Umbilical cord (tissue), 2 donors: ENCODE measurements around the gene CACNG8. TPM values are rescaled to one million over a fixed set of nuclear protein-coding genes. Genes with fewer than 3 reads are reported as not detected.

Source experiments
- DNase-seq: peaks from one replicate; pipeline ENCODE4 v3.0.0-alpha.2; 2015; ENCODE audit warnings: low spot score
- total RNA-seq: library from RNA; depleted of rRNA; stranded (reverse); fragments of >200 nt; gene quantifications from one replicate; pipeline ENCODE4 v1.2.3, GENCODE V29; 2014; ENCODE audit warnings: low replicate concordance; ENCODE audit not compliant: insufficient read depth

Gene CACNG8
- total RNA-seq, 1 donor from 2014 or later = 0.24 TPM

- DNase-seq = no peak
Measured at GRCh38 chr19:53992211-53992610, 29.5 kb downstream of the CACNG8 start.

- no peak for DNase-seq
Measured at GRCh38 chr19:53992815-53993214, 30.1 kb downstream of the CACNG8 start.

- DNase-seq = no peak
Measured at GRCh38 chr19:53993448-53993847, 30.7 kb downstream of the CACNG8 start.

- DNase-seq = no peak
Measured at GRCh38 chr19:53994811-53995210, 32.1 kb downstream of the CACNG8 start.

- no peak for DNase-seq
Measured at GRCh38 chr19:53998223-53998622, 35.5 kb downstream of the CACNG8 start.

- DNase-seq = no peak
Measured at GRCh38 chr19:53999694-54000093, 37.0 kb downstream of the CACNG8 start.

GRCh38 chr19:54001496-54001895, 38.8 kb downstream of the CACNG8 start:
- no peak for DNase-seq

GRCh38 chr19:54002495-54003315, 40.0 kb downstream of the CACNG8 start:
- no peak for DNase-seq

GRCh38 chr19:54009440-54009839, 46.7 kb downstream of the CACNG8 start:
- DNase-seq = no peak

- DNase-seq = no peak
Measured at GRCh38 chr19:54010474-54010873, 47.7 kb downstream of the CACNG8 start.

GRCh38 chr19:54011507-54012211, 48.9 kb downstream of the CACNG8 start:
- DNase-seq = no peak

- DNase-seq = no peak
Measured at GRCh38 chr19:54013866-54014265, 51.1 kb downstream of the CACNG8 start.

GRCh38 chr19:54014920-54015560, 52.3 kb downstream of the CACNG8 start:
- no peak for DNase-seq

GRCh38 chr19:54017261-54017660, 54.5 kb downstream of the CACNG8 start:
- no peak for DNase-seq

- no peak for DNase-seq
Measured at GRCh38 chr19:54021363-54021762, 58.6 kb downstream of the CACNG8 start.

GRCh38 chr19:54021932-54022331, 59.2 kb downstream of the CACNG8 start:
- DNase-seq = no peak

- DNase-seq = peak; percentile 9
Measured at GRCh38 chr19:54023191-54023590, 60.5 kb downstream of the CACNG8 start.

GRCh38 chr19:54024660-54025059, 61.9 kb downstream of the CACNG8 start:
- DNase-seq = no peak

- no peak for DNase-seq
Measured at GRCh38 chr19:54026656-54027055, 63.9 kb downstream of the CACNG8 start.

- DNase-seq = no peak
Measured at GRCh38 chr19:54029301-54029700, 66.6 kb downstream of the CACNG8 start.

GRCh38 chr19:54029930-54030490, 67.3 kb downstream of the CACNG8 start:
- peak; percentile 22 for DNase-seq

GRCh38 chr19:54030895-54031586, 68.3 kb downstream of the CACNG8 start:
- DNase-seq = no peak
